Heart left ventricle (tissue), 16 donors: ENCODE measurements around the gene TBX2. TPM values are rescaled to one million over a fixed set of nuclear protein-coding genes. Genes with fewer than 3 reads are reported as not detected.
A peak's percentile ranks its signal among the peaks of the same experiment; 100 is the strongest.

Source experiments
- ATAC-seq, 4 donors: fragments of 200-7000 bp; cut with Tn5 transposase; one replicate each; pipeline ENCODE4 v1.9.1; 2020 to 2022; ENCODE audit warnings: moderate library complexity in 4 of 4, mild to moderate bottlenecking in 3 of 4, moderate number of reproducible peaks in 1 of 4
- DNase-seq, 5 donors: peaks; one replicate each; pipeline ENCODE4 v3.0.0-alpha.2; 2020
- H3K27ac ChIP-seq, 12 donors: fragments of 200-600 bp; sonication (generic) in 4 of 12; one replicate each; pipeline versions ENCODE4 v1.5.0 to v1.8.0; 2016 to 2022; ENCODE audit warnings: mild to moderate bottlenecking in 2 of 12
- H3K27me3 ChIP-seq, 9 donors: fragments of 200-600 bp; sonication (generic) in 2 of 9; one replicate each; pipeline versions ENCODE4 v1.5.1 to v1.8.0; 2016 to 2022; ENCODE audit warnings: mild to moderate bottlenecking in 3 of 9
- H3K36me3 ChIP-seq, 9 donors: fragments of 200-600 bp; sonication (generic) in 2 of 9; one replicate each; pipeline versions ENCODE4 v1.5.0 to v1.8.0; 2018 to 2022; ENCODE audit warnings: mild to moderate bottlenecking in 2 of 9
- H3K4me1 ChIP-seq, 12 donors: fragments of 200-600 bp; sonication (generic) in 4 of 12; one replicate each; pipeline versions ENCODE4 v1.5.0 to v1.8.0; 2016 to 2022; ENCODE audit warnings: mild to moderate bottlenecking in 3 of 12
- H3K4me3 ChIP-seq, 12 donors: fragments of 200-600 bp; sonication (generic) in 4 of 12; one replicate each; pipeline versions ENCODE4 v1.5.0 to v1.8.0; 2017 to 2022; ENCODE audit warnings: mild to moderate bottlenecking in 9 of 12, moderate library complexity in 4 of 12
- H3K9me3 ChIP-seq, 12 donors: fragments of 200-600 bp; sonication (generic) in 4 of 12; one replicate each; pipeline versions ENCODE4 v1.5.0 to v1.8.0; 2016 to 2022; ENCODE audit warnings: mild to moderate bottlenecking in 1 of 12
- CTCF ChIP-seq, 12 donors: fragments of 200-600 bp; sonication (generic) in 4 of 12; IDR thresholded peaks; one replicate each; pipeline versions ENCODE4 v1.5.0 to v1.8.0; 2018 to 2022; ENCODE audit warnings: antibody characterized with exemption in 12 of 12, mild to moderate bottlenecking in 5 of 12
- POLR2A ChIP-seq, 2 donors: fragments of 450-650 bp; IDR thresholded peaks; one replicate each; pipeline ENCODE4 v1.6.1; 2017; ENCODE audit warnings: antibody characterized with exemption in 2 of 2, mild to moderate bottlenecking in 2 of 2, moderate library complexity in 2 of 2
- WGBS, 4 donors: extraction: QIAGEN DNeasy Blood & Tissue Kit in 2 of 4; methylation state at CpG; one replicate each; pipeline versions ENCODE4 v1.1.5 to v1.1.7; 2013 to 2018; 5-methylcytosine and 5-hydroxymethylcytosine counted together
- intact Hi-C, 10 donors: fragments of 100-400 bp; cut with DNase I; formaldehyde crosslinking; loops; one replicate each; pipeline versions ENCODE4 v1.11.1 to v1.14.2; 2022
- polyA plus RNA-seq, 2 donors: library from polyadenylated mRNA; stranded (reverse); fragments of 200-250 nt; gene quantifications; one replicate each; pipeline ENCODE4 v1.2.3, GENCODE V29; 2013
- total RNA-seq, 9 donors: library from RNA; depleted of rRNA in 2 of 9; stranded (reverse); fragments of >200 nt in 2 of 9; fragmentation: NEBNext Ultra II Directional in 3 of 9; extraction: Animal tissue kit (Norgen Biotek cat#: 25700) in 3 of 9; gene quantifications; one replicate each; pipeline versions ENCODE4 v1.1.0 to v1.2.4, GENCODE V29; 2016 to 2023
- donor health status: ischemic (EF 13 %, LVEDD 7.1; RV severe dilation, severe dysfunction).
- donor health status: healthy with polysubstance abuse.
- donor health status: DM: no; HTN: yes; CAD: no.
- donor health status: DM: no; HTN: no; CAD: no.
- donor health status: ischemic (EF 25% LVEDD 6.9; RV normal size, moderate dysfunction).
- donor health status: ischemic (EF 25% LVEDD 5.7; RV mildly dilated, moderate dysfunction).
- donor health status: healthy.
- donor health status: DM: yes; HTN: yes; CAD: no.
- donor health status: ischemic (EF 35%, LVEDD 5.7; RV mildly dilated, moderate dysfunction).
- donor health status: nonischemic (EF 11% LVEDD 7.7; RV severe dilation, severe dysfunction).
- donor health status: DM: yes; HTN: yes; CAD: no.
- donor health status: PGD.
- donor health status: ischemic (EF 29% LVEDD 5.4; RV normal size, mild dysfunction).
- donor health status: nonischemic (EF 23%, LVEDD 6.1; RV moderate dilation, normal function).

TBX2 gene
- total and polyA plus RNA-seq, 11 donors = 7.0 to 23.0 (median 13.4) TPM

GRCh38 chr17:61400717-61401388, 1.2 kb downstream of the TBX2 start:
- Histone ChIP-seq H3K36me3 (peaks cover 0 to 25% (median 0%) of the 10 kb centered on the region in 9 donors), H3K4me1 (peaks cover 0 to 81% (median 36%) of the 10 kb centered on the region in 12 donors), H3K9me3 (no peaks in the 10 kb centered on the region), H3K4me3 (peak overlapping the region; percentile 48 to 84 (median 62)), H3K27ac (peak overlapping the region; percentile 26 to 88 (median 78)), H3K27me3 (peaks cover 46 to 96% (median 90%) of the 10 kb centered on the region in 9 donors)
- no peak for ATAC-seq
- peak in 2 of 5 donors; percentile 18 to 64 for DNase-seq
- no peak for TF ChIP-seq POLR2A (IDR thresholded peaks at IDR 0.05)
- TF ChIP-seq CTCF (IDR thresholded peaks at IDR 0.05) = no peak
- WGBS, 4 donors = 5 to 13% (median 5%) methylated on average over 16 to 45 of the region's 45 CpGs
- intact Hi-C loops = loop anchor here in 4 of 10 donors (5.0 to 10.0 kb wide), 3 partner anchors 266 to 676 kb away; no protein-coding TSS in a partner anchor

DNA sequence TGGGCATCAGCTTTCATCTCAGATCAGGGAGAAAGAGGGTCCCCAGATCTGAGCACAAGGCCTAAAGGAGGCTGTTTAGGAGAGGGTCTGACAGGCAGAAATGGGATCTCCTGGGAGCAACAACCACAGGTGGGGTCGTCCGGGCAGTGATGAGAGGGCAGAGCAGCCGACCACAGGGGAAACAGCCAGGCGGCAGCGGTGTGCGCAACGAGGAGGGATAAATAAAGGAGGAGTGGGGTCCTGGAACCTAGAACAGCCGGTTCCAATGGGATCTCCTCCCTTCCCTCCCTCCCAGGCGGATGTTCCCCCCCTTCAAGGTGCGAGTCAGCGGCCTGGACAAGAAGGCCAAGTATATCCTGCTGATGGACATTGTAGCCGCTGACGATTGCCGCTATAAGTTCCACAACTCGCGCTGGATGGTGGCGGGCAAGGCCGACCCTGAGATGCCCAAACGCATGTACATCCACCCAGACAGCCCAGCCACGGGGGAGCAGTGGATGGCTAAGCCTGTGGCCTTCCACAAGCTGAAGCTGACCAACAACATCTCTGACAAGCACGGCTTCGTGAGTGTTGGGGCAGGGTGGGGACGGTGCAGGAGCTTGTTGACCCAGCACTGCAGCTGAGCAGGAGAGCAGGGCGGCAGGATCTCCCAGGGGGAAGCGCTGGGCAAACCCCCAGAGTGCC, 1.9 kb downstream of the TBX2 start:
- H3K4me3 ChIP-seq = peak overlapping the region; percentile 48 to 84 (median 62)
- H3K36me3 ChIP-seq = peaks cover 0 to 26% (median 0%) of the 10 kb centered on the region in 9 donors
- H3K4me1 ChIP-seq = peaks cover 0 to 75% (median 33%) of the 10 kb centered on the region in 12 donors
- peak in 2 of 5 donors; percentile 25 to 57 for DNase-seq
- WGBS, 4 donors = 35 to 43% (median 39%) methylated on average over 19 to 25 of the region's 25 CpGs
- intact Hi-C loops = loop anchor here in 4 of 10 donors (5.0 to 10.0 kb wide), 3 partner anchors 267 to 677 kb away; no protein-coding TSS in a partner anchor
- no peak for TF ChIP-seq POLR2A (IDR thresholded peaks at IDR 0.05)
- TF ChIP-seq CTCF (IDR thresholded peaks at IDR 0.05) = no peak
- no peaks in the 10 kb centered on the region for H3K9me3 ChIP-seq
- ATAC-seq = no peak
- peak overlapping the region in 11 of 12 donors; percentile 40 to 88 (median 78) for H3K27ac ChIP-seq
- H3K27me3 ChIP-seq = peaks cover 47 to 96% (median 87%) of the 10 kb centered on the region in 9 donors

GRCh38 chr17:61402073-61402541, 2.5 kb downstream of the TBX2 start:
- H3K4me3 ChIP-seq = peak overlapping the region; percentile 35 to 84 (median 62)
- H3K9me3 ChIP-seq = no peaks in the 10 kb centered on the region
- 42 to 60% (median 48%) methylated on average over 10 to 11 of the region's 11 CpGs for WGBS, 4 donors
- DNase-seq = peak in 2 of 5 donors; percentile 27 to 34
- intact Hi-C loops = loop anchor here in 4 of 10 donors (5.0 to 10.0 kb wide), 3 partner anchors 267 to 677 kb away; no protein-coding TSS in a partner anchor
- H3K4me1 ChIP-seq = peaks cover 0 to 69% (median 29%) of the 10 kb centered on the region in 12 donors
- peaks cover 41 to 91% (median 81%) of the 10 kb centered on the region in 9 donors for H3K27me3 ChIP-seq
- no peak for TF ChIP-seq CTCF (IDR thresholded peaks at IDR 0.05)
- TF ChIP-seq POLR2A (IDR thresholded peaks at IDR 0.05) = no peak
- peak overlapping the region in 10 of 12 donors; percentile 62 to 88 (median 78) for H3K27ac ChIP-seq
- H3K36me3 ChIP-seq = peaks cover 0 to 26% (median 0%) of the 10 kb centered on the region in 9 donors
- no peak for ATAC-seq
